Endothelial cell of umbilical vein (primary cell): ENCODE measurements around the gene RARA. TPM values are rescaled to one million over a fixed set of nuclear protein-coding genes. Genes with fewer than 3 reads are reported as not detected.
"Not testable (repeated sequence)": the region's sequence is repeated elsewhere in the genome, so short reads cannot be mapped to it uniquely, and the experiment has no call there.

Experiments used
- BruUV-seq: library from RNA; stranded (reverse); fragments of 400-500 nt; replicated peaks from 2 replicates; lab custom pipeline; 2021; lab: Mats Ljungman, UMichigan
- CTCF ChIA-PET: fragments of 300-600, 350-600 bp; sonication (Branson Sonifier 250); formaldehyde crosslinking; loops from one replicate; lab custom pipeline; 2021; ENCODE audit warnings: antibody characterized with exemption, inconsistent platforms; lab: Charles Lee
- POLR2A ChIA-PET: fragments of 300-600, 350-600 bp; sonication (Branson Sonifier 250); formaldehyde crosslinking; loops from one replicate; lab custom pipeline; 2021; ENCODE audit warnings: antibody characterized with exemption, inconsistent platforms; lab: Charles Lee
- DNase-seq: peaks from one replicate; pipeline ENCODE4 v3.0.0-alpha.2; 2011; ENCODE audit warnings: low read depth, low spot score
- FAIRE-seq: peaks from 2 replicates; lab custom pipeline; 2011; peaks lifted over from hg19 to GRCh38; lab: Jason Lieb, UNC
- H2AFZ ChIP-seq: 2 replicates; pipeline ENCODE4 v1.6.0; 2012; ENCODE audit warnings: low read depth, low read length, control low read depth, inconsistent platforms
- H3K27ac ChIP-seq: 2 replicates; pipeline ENCODE4 v1.5.1; 2011; ENCODE audit warnings: low read depth, mild to moderate bottlenecking, control low read depth, low read length, moderate library complexity; ENCODE audit not compliant: insufficient read depth
- H3K27me3 ChIP-seq, 2 experiments: 2 replicates each; pipeline versions ENCODE4 v1.6.0 to v1.6.1; 2011; ENCODE audit warnings: low read length in 2 of 2, mixed read lengths in 1 of 2; ENCODE audit not compliant: control insufficient read depth in 2 of 2, insufficient read depth in 2 of 2
- H3K36me3 ChIP-seq, 2 experiments: 2 replicates in 1 of 2; 3 replicates in 1 of 2; pipeline ENCODE4 v1.5.1; 2011; ENCODE audit warnings: low read length in 2 of 2, mild to moderate bottlenecking in 1 of 2, moderate library complexity in 1 of 2; ENCODE audit not compliant: control insufficient read depth in 2 of 2, insufficient read depth in 2 of 2; ENCODE audit errors: extremely low read depth in 1 of 2
- H3K4me1 ChIP-seq: 3 replicates; pipeline ENCODE4 v1.5.1; 2011; ENCODE audit warnings: mild to moderate bottlenecking, low read length; ENCODE audit not compliant: control insufficient read depth, insufficient read depth; ENCODE audit errors: extremely low read depth
- H3K4me2 ChIP-seq: 2 replicates; pipeline ENCODE4 v1.6.1; 2011; ENCODE audit warnings: low read length, control low read depth, mixed read lengths; ENCODE audit not compliant: insufficient read depth
- H3K4me3 ChIP-seq, 3 experiments: fragments of 200-600 bp in 1 of 3; sonication (generic), shearing (Covaris generic) in 1 of 3; replicated peaks in 1 of 3; 2 replicates each; pipeline ENCODE4 v1.5.1; 2011 to 2016; ENCODE audit warnings: control low read depth in 3 of 3, low read length in 3 of 3, mild to moderate bottlenecking in 2 of 3, inconsistent platforms in 1 of 3, low read depth in 1 of 3, moderate library complexity in 1 of 3; ENCODE audit not compliant: insufficient read depth in 1 of 3
- H3K79me2 ChIP-seq: 2 replicates; pipeline ENCODE4 v1.6.0; 2012; ENCODE audit warnings: low read length, inconsistent platforms; ENCODE audit not compliant: control insufficient read depth, insufficient read depth
- H3K9ac ChIP-seq: replicated peaks from 2 replicates; pipeline ENCODE3; 2011; ENCODE audit warnings: low read length, control low read depth; ENCODE audit not compliant: insufficient read depth; ENCODE audit errors: extremely low read depth
- H3K9me1 ChIP-seq: replicated peaks from 3 replicates; pipeline ENCODE4 v1.6.0; 2011; ENCODE audit warnings: mild to moderate bottlenecking, low read length; ENCODE audit not compliant: control insufficient read depth, insufficient read depth; ENCODE audit errors: extremely low read depth
- H3K9me3 ChIP-seq: replicated peaks from 2 replicates; pipeline ENCODE4 v1.5.1; 2012; ENCODE audit warnings: low read length, inconsistent platforms; ENCODE audit not compliant: control insufficient read depth, insufficient read depth
- H4K20me1 ChIP-seq: replicated peaks from 2 replicates; pipeline ENCODE3; 2011; ENCODE audit warnings: mild to moderate bottlenecking, low read length; ENCODE audit not compliant: control insufficient read depth, insufficient read depth; ENCODE audit errors: extremely low read depth
- EZH2 ChIP-seq: IDR thresholded peaks from 2 replicates; pipeline ENCODE4 v1.6.1; 2012; ENCODE audit warnings: borderline replicate concordance, low read depth, mild to moderate bottlenecking, moderate library complexity, low read length, inconsistent platforms; ENCODE audit not compliant: severe bottlenecking
- JUN ChIP-seq: IDR thresholded peaks from 2 replicates; pipeline ENCODE4 v1.6.1; 2011; ENCODE audit warnings: borderline replicate concordance, low read depth; ENCODE audit not compliant: insufficient read length, insufficient read depth
- POLR2A ChIP-seq: IDR thresholded peaks from 2 replicates; pipeline ENCODE4 v1.6.1; 2012; ENCODE audit warnings: low read depth, mild to moderate bottlenecking, control low read depth, low read length
- POLR2AphosphoS5 ChIP-seq: IDR thresholded peaks from 2 replicates; pipeline ENCODE4 v1.6.1; 2012; ENCODE audit warnings: low read depth, mild to moderate bottlenecking, control low read depth, low read length, moderate library complexity; ENCODE audit not compliant: insufficient read depth
- dilution Hi-C: fragments of 300-500 bp; cut with MboI; formaldehyde crosslinking; loops from one replicate; pipeline ENCODE4 v1.15.0; 2019; ENCODE audit warnings: low sequenced_read_pairs; ENCODE audit not compliant: extremely low pct_ligation_motif_present
- intact Hi-C: fragments of 100-400 bp; cut with micrococcal nuclease; formaldehyde crosslinking; loops from one replicate; pipeline ENCODE4 v1.10.0; 2022
- polyA plus RNA-seq, 4 experiments: library from polyadenylated mRNA; depleted of rRNA in 3 of 4; stranded (reverse) in 3 of 4; unstranded in 1 of 4; fragments of >200 nt; gene quantifications; 2 replicates each; pipeline versions ENCODE4 v1.2.1 to v1.2.3, GENCODE V29; 2011 to 2012; ENCODE audit warnings: missing spikeins in 1 of 4
- total RNA-seq: library from RNA; stranded (reverse); gene quantifications from 2 replicates; pipeline ENCODE4 v1.2.3, GENCODE V29; 2021
- TF ChIP-seq, protein P1 (sequence below): IDR thresholded peaks from 2 replicates; pipeline ENCODE4 v1.6.1; 2011; ENCODE audit not compliant: insufficient read depth, insufficient read length
- TF ChIP-seq, protein P2 (sequence below), 2 donors: IDR thresholded peaks; 1 replicate in 1 of 2; 2 replicates in 1 of 2; pipeline ENCODE4 v1.5.1; 2011; ENCODE audit warnings: low read length in 2 of 2, mild to moderate bottlenecking in 2 of 2, moderate library complexity in 2 of 2, control low read depth in 1 of 2, inconsistent platforms in 1 of 2, low read depth in 1 of 2; ENCODE audit not compliant: insufficient read depth in 1 of 2; ENCODE audit errors: extremely low read depth in 1 of 2

RARA gene
- total and polyA plus RNA-seq, 2 donors (not counting 3 experiments of a cell fraction or from before 2014, with no cell fraction given): 11.9 to 37.8 TPM

DNA sequence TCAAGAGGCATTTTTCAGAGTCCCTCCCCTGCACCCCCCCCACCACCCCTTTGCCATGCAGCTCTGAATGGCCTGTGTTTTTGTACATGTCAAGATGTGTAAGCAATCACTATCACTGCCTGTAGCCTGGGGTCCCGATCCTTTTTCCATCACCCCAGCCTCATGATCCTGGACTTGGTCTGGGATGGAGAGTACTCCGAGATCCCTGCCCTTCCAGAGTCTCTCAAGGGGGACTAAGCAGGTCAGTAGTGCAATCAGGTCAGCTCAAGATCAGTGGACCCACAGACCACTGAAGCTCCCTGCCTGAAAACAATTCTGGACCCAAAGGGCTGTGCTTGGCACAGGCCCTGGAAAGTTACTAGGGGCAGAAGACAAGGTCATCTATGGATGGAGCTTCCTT, 63.1 kb downstream of the RARA start:
- Histone ChIP-seq H3K27ac (no peak overlapping the region), H2AFZ (no peak overlapping the region), H3K4me3 (no peak overlapping the region), H3K79me2 (no peaks in the 10 kb centered on the region), H3K9me1 (no peaks in the 10 kb centered on the region), H3K9ac (no peak overlapping the region), H4K20me1 (no peaks in the 10 kb centered on the region), H3K36me3 (no peaks in the 10 kb centered on the region), H3K27me3 (no peaks in the 10 kb centered on the region), H3K9me3 (no peaks in the 10 kb centered on the region), H3K4me1 (no peaks in the 10 kb centered on the region), H3K4me2 (no peak overlapping the region)
- no TSS peak for BruUV-seq
- intact Hi-C loops (no loop called here), dilution Hi-C loops (no loop called here)
- TF ChIP-seq, protein P1, sequence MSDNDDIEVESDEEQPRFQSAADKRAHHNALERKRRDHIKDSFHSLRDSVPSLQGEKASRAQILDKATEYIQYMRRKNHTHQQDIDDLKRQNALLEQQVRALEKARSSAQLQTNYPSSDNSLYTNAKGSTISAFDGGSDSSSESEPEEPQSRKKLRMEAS: no peak
- TF ChIP-seq JUN (no peak), EZH2 (no peak), POLR2AphosphoS5 (no peak), POLR2A (no peak)
- TF ChIP-seq, protein P2, sequence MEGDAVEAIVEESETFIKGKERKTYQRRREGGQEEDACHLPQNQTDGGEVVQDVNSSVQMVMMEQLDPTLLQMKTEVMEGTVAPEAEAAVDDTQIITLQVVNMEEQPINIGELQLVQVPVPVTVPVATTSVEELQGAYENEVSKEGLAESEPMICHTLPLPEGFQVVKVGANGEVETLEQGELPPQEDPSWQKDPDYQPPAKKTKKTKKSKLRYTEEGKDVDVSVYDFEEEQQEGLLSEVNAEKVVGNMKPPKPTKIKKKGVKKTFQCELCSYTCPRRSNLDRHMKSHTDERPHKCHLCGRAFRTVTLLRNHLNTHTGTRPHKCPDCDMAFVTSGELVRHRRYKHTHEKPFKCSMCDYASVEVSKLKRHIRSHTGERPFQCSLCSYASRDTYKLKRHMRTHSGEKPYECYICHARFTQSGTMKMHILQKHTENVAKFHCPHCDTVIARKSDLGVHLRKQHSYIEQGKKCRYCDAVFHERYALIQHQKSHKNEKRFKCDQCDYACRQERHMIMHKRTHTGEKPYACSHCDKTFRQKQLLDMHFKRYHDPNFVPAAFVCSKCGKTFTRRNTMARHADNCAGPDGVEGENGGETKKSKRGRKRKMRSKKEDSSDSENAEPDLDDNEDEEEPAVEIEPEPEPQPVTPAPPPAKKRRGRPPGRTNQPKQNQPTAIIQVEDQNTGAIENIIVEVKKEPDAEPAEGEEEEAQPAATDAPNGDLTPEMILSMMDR (IDR thresholded peaks at IDR 0.05; ENCODE audit: extremely low read depth in 1 of 2, insufficient read depth in 1 of 2, low read depth in 1 of 2, low read length in 2 of 2): no peak
- ChIA-PET CTCF (interaction anchor here (1.9 kb wide), 1 partner anchor 104 kb away, joined by 4 read pairs; no protein-coding TSS in a partner anchor), POLR2A (no interaction called here)
- DNase-seq: no peak
- FAIRE-seq: no peak

DNA sequence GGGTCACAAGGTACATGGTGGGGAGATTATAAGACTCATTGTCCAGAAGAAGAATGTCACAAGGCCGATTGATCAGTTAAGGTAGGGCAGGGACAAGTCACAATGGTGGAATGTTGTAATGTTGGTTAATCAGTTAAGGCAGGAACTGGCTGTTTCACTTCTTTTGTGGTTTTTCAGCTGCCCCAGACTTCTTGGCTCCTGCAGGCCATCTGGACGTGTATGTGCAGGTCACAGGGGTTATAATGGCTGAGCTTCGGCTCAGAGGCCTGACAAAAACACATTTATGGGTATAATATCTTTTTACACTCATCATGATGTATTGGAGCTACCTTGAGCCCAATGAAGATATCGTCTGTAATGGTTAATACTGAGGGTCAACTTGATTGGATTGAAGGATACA, 63.7 kb downstream of the RARA start:
- H2AFZ ChIP-seq, H4K20me1 ChIP-seq, dilution Hi-C loops, H3K9ac ChIP-seq, H3K9me3 ChIP-seq, BruUV-seq, H3K27me3 ChIP-seq, H3K4me3 ChIP-seq, H3K36me3 ChIP-seq, intact Hi-C loops, FAIRE-seq, H3K27ac ChIP-seq, H3K79me2 ChIP-seq, H3K4me1 ChIP-seq, CTCF ChIA-PET, DNase-seq, H3K9me1 ChIP-seq, H3K4me2 ChIP-seq: not testable (repeated sequence)
- POLR2A ChIA-PET: interaction anchor here (0.5 kb wide), 1 partner anchor 10 kb away, joined by 3 read pairs; no protein-coding TSS in a partner anchor
